ENCODE measurements around the gene XXYLT1.
A peak's percentile ranks its signal among the peaks of the same experiment; 100 is the strongest.

XXYLT1 gene

GRCh38 chr3:195106418-195106906 lies 164.5 kb downstream of the XXYLT1 start:
- DNase-seq = peak; percentile 48

GRCh38 chr3:195105841-195106417 lies 165.0 kb downstream of the XXYLT1 start:
- no peak for DNase-seq

- no peak for DNase-seq
Observed at GRCh38 chr3:195105389-195105788, 165.6 kb downstream of the XXYLT1 start.

- no peak for DNase-seq
Observed at GRCh38 chr3:195104340-195104739, 166.6 kb downstream of the XXYLT1 start.

GRCh38 chr3:195103623-195104022 lies 167.3 kb downstream of the XXYLT1 start:
- no peak for DNase-seq

GRCh38 chr3:195102609-195103467 lies 168.1 kb downstream of the XXYLT1 start:
- DNase-seq = no peak

- DNase-seq = no peak
Observed at GRCh38 chr3:195101927-195102608, 168.9 kb downstream of the XXYLT1 start.

GRCh38 chr3:195101001-195101583 lies 169.9 kb downstream of the XXYLT1 start:
- no peak for DNase-seq

GRCh38 chr3:195099951-195100785 lies 170.8 kb downstream of the XXYLT1 start:
- DNase-seq = no peak

- no peak for DNase-seq
Observed at GRCh38 chr3:195098741-195099525, 172.0 kb downstream of the XXYLT1 start.

GRCh38 chr3:195097331-195098255 lies 173.4 kb downstream of the XXYLT1 start:
- no peak for DNase-seq

- DNase-seq = no peak
Observed at GRCh38 chr3:195096484-195097330, 174.3 kb downstream of the XXYLT1 start.

- no peak for DNase-seq
Observed at GRCh38 chr3:195096053-195096452, 174.9 kb downstream of the XXYLT1 start.

- no peak for DNase-seq
Observed at GRCh38 chr3:195095704-195096036, 175.3 kb downstream of the XXYLT1 start.

- peak; percentile 18 for DNase-seq
Observed at GRCh38 chr3:195095035-195095703, 175.8 kb downstream of the XXYLT1 start.

- DNase-seq = no peak
Observed at GRCh38 chr3:195094191-195094921, 176.6 kb downstream of the XXYLT1 start.

GRCh38 chr3:195093731-195094130 lies 177.2 kb downstream of the XXYLT1 start:
- no peak for DNase-seq

Data from NCI-H2171 treated with DMSO at 0.1 percent for 48 hours (cell line).